ENCODE measurements around the gene CAV3.

The CAV3 gene

DNA sequence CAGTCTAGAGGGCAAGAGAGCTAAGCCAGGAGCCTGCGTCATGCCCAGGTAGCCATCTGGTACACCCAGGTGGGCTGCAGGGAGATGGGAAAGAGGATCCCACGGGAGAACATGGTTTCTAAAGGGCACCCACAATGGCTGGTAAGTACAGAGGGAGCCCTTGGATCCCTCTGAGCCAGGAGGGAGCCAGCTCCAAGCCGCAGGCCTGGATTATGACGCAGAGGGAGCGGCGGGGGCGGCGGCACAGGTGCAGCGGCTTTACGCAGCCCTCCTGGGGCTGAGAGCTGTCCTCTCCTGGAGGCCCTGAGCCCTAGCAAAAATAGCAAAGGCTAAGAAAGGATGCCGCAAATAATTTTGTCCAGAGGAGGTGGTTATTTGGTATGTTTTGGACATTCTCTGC is 2.8 kb downstream of the CAV3 start:
- DNase-seq = no peak

DNA sequence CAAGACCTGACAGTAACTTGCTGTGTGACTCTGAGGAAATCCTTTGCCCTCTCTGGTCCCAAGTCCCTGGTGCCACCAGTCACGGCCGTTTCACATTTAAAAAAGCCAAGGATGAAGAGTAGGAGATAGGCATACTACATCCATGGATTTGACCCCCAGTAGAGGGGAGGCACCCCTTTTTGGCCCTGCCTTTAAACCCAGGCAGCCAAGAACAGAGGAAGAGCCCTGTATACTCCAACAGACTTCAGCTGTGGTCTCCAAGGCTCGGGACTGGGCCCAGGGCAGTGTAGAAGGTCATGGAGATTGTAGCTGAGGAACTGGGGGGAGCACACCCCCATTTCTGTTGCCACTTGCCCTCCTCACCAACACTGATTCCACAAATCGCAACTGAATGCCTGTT is 3.7 kb downstream of the CAV3 start:
- no peak for DNase-seq

DNA sequence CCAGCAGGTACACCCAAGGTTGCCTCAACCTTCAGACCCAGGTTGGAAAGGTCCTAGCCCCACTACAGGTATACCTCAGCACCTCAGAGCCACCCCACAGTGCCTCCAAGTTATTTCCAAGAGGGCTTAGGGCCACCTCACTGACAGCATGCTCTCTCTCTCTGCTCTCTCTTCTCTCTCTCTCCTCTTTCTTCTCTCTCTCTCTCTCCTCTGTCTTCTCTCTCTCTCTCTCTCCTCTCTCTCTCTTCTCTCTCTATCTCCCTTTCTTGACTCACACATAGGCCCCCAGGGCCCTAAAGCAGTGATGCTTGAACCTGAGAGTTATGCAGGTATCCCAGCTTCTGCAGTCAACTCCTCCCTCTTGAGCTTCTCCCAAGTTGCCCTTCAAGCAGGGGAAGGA is 4.2 kb downstream of the CAV3 start:
- no peak for DNase-seq

DNA sequence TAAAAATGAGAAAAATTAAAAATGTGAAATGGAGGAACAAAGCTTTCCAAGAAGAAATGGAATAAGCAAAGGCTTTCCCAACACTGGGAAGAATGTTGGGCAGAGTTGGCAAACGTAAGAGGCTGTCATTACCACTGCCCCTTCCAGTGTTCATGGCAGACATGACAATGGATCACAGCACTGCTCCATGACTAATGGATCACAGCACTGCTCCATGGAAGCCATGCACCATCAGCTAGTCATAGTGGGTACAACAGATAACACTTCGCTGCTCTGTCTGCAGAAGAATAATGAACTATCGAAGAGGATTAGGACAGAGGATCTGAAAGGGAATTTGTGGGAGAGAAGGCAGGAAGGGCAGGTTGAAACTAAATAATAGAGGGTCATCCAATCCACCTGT is 5.0 kb downstream of the CAV3 start:
- DNase-seq = no peak

DNA sequence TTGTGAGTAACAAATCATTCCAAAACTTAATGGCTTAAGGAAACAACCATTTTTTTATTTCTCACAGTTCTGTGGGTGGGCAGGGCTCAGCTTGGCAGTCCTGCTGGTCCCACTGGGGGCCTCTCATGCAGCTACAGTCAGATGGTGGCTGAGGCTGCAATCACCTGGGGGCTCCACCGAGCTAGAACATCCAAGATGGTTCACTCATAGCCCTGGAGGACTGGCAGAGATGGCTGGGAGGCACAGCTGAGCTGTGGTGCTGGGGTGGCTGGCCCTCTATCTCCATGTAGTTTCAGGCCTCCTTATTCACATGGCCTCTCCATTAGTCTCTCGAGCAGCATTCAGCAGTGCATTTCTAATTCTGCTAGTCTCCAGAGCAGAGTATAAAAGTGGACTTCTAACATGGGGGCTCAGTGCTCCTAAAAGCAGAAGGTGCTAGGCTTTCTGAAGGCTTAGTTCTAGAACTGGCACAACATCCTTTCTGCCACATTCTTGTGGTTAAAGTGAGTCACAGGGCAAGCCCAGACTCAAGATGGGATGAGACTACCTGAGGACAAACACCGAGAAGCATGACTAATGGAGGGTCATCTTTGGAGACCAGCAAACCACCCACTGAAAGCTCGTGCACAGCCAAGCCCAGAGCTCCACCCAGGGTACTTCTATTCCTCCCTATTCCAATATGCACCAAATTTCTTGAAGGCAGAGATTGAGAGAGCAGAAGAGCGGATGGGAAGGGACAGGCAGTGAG is 6.3 kb downstream of the CAV3 start:
- no peak for DNase-seq

DNA sequence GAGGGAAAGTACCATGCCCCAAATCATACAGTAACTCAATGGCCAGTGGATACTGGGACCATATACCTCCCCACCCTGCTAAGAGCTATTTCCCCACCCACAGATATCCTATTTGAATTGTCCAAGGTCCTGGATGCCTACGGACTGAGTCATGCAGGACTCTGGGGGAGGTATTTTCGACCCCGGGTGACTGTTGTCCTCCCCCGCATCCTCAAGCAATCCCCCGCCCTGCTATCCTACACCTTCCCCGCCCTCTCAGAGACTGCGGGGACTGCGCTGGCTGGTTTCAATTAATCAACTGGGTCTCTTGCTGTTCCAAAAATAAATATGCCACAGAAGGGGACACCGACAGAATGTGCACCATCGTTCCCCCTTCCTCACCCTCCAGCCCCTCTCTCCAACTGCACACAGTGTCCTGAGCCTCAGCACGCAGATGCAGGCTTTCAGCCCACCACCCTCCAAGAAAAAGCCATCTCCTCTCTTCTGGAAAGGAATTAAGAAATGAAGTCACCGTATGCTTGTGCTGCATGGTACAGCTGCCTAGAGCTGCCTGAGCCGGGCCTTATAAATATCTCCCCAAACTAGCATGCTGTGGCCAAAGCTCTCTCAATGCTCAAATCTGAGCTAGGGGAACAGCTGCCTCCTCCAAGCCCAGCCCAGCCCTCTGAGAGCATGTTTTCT is 8.1 kb downstream of the CAV3 start:
- no peak for DNase-seq

DNA sequence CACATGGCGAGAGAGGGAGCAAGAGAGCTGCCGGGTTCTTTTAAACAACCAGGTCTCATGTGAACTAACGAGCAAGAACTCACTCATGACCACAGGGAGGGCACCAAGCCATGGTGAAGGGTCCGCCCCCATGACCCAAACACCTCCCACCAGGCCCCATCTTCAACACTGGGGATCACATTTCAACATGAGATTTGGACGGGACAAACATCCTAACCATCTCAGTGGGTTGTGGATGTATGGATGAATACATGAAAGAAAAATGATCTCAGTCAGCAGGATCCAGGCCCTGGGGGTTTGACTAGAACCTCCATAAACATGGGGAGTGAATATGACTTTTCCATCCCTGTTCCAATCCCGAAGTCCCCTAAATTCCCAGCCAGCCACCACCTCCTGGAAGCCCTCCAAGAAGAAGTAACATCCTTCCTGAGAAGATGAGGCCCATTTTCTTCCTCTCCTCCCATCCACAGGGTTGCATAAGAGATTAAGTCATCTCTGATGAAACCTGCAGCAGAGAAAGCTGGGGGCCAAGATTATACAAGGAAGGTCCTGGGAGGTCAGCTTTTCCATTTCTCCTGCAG is 9.5 kb downstream of the CAV3 start:
- DNase-seq = no peak

DNA sequence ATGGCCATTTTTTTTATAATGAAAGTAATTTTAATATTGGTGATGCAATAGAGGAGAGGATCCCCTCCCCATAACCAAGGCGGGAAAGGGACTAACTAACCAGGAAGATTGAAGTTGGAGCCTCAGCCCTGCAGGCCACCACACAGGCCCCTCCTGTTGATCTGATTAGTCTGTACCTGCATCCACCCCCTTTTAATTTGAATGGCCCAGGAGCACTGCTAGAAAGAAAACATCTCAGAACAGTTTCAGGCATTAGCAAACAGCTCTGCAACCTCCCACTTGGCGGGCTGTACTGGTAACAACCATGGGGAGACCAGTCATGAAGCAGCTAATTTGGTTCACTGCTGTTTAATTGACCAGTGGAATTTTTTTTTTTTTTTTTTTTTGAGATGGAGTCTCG is 10.3 kb downstream of the CAV3 start:
- DNase-seq = no peak

DNA sequence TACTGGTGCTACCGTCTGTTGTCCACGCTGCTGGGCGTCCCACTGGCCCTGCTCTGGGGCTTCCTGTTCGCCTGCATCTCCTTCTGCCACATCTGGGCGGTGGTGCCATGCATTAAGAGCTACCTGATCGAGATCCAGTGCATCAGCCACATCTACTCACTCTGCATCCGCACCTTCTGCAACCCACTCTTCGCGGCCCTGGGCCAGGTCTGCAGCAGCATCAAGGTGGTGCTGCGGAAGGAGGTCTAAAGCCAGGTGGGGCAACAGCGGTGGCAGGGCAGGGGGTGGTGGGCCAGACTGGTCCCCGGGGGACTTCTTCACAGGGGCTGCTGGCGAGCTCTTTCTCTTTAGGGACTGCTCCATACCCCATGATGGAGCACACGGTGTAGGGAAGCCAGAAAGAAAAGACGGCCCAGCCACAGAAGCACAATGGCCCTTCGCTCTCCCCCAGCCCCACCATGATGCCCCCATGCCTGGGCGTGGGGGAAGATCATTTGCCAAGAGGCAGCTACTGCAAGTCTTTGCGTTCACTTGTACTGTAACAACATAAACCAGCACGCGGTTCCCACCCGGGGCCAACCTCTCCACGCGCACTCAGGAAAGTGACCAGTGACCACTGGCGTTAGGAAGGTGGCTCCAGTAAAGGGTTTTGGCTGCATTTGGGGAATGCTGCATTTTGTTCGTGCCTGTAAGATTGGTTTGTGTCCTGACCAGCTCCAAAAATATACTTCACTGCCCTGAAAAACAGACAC is 12.2 kb downstream of the CAV3 start:
- DNase-seq = no peak

DNA sequence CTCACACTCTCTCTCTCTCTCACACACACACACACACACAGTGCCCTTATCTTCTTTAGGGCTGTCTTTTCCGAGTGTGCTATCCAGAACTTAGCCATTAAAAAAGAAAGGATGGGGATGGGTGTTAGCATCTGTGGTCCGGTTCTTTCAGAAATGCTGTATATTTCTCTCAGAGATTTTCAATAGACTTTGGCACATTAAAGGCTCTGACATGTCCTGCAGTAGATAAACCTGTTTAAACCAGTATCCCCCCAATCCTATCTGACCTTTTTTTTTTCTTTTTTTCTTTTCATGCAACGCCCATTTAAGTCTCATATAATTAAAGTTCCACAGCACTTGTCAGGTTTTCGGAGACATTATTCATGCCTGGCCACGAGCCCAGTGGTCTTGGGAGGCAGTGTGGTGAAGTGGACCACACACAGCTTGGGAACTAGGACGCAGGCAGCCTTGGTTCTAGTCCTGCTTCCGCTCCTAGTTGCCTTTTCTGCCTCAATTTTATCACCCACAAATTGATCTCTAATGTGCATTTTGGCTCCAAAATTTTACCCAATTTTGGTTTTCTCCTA is 13.3 kb downstream of the CAV3 start:
- DNase-seq = no peak

DNA sequence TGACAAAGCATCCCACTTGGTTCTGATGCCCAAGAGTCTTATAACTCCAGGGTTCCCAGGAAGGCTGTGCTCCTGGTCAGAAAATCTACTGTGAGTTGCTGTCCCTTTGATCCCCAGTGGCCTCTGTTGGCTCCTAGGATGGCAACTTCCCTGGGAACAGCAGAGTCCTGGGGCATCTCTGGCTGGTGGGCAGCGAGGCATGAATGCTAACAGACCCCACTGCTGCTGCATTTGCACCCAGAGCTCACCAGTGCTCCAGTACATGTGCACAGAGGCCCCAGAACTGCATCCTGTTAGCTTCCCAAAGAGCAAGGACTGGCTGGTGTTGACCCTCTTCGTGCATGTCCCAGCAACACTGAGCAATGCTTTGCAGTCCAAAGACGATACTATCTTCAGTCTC is 15.7 kb downstream of the CAV3 start:
- no peak for DNase-seq

DNA sequence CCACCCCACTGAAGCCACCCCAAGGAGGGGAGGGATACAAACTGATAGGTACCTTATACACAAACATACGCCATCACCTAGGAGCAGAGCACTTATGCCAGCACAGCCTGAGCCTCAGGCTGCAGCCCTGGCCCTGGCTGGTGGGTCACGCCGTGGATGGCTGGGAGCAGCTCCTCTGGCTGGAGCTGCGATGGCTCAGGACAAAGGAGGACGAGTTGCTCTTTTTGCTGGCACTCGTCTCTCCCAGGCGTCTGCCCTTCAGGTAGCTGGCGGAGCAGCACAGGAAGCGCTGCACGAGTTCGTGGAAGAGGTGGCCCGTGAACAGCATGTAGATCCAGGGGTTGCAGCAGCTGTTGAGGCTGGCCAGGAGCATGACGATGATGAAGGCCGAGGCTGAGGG is 19.2 kb downstream of the CAV3 start:
- no peak for DNase-seq

DNA sequence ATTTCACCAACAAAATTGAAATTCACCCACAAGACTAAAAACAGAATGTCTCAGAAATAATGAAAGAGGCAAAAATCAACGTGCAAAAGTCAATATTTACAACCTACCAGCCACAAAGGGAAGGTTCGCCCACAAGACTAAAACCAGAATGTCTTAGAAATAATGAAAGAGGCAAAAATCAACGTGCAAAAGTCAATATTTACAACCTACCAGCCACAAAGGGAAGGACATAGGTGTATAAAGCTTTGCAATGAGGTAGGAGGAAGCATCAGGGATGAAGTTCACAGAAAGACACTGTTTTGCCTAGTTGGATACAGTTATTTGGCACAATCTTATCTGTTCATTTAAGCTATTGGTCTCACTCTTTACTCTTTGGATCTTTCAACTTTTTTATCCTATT is 21.5 kb downstream of the CAV3 start:
- no peak for DNase-seq

DNA sequence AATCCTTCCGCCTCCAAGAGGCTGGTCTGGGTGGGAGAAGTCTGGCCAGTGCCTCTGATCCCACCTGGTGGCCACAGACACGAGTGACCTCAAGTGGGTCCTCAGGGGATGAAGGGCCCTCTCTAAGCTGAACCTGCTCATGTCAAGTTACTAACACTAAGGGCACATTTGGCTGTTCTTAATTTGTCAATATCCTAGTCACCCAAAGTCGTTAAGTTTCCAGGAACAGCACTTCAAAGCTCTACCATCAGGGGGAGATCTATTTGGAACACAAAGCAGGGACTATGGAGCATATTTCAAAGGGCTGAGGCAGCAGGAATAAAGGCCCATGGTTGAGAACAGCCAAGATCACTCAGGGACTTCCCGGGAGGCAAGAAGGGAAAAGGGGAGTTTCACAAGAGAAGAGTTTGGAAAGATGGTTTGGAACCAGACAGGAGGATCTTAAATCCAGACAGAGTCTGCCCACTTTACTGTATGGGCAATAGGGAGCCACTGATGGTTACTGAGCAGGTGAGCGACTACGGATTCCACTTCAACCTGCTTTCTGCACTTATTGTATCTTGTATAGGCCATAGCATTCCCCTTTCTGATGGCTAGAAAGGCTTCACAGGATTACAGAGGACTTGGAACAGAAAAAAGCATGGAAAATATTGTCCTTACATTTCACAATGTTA is 22.1 kb downstream of the CAV3 start:
- no peak for DNase-seq

DNA sequence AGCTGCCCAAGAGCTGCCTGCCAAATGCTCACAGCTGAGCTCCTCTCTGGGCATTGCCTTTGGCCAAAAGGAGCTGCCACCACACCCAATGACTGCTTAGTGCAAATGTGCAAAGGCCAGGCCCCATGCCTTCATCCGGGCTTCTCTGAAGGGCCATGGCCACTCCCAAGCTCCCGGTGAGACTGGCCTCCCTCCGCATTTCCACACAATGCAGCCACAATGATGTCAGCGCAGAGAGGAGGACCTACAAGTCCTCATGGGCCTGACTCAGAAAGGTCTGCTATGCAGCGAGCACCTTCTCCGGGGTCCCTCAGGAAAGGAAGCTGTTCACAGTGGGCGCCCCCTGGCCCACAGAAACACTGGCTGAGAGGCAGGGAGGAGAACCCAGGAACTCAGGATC is 23.1 kb downstream of the CAV3 start:
- no peak for DNase-seq

DNA sequence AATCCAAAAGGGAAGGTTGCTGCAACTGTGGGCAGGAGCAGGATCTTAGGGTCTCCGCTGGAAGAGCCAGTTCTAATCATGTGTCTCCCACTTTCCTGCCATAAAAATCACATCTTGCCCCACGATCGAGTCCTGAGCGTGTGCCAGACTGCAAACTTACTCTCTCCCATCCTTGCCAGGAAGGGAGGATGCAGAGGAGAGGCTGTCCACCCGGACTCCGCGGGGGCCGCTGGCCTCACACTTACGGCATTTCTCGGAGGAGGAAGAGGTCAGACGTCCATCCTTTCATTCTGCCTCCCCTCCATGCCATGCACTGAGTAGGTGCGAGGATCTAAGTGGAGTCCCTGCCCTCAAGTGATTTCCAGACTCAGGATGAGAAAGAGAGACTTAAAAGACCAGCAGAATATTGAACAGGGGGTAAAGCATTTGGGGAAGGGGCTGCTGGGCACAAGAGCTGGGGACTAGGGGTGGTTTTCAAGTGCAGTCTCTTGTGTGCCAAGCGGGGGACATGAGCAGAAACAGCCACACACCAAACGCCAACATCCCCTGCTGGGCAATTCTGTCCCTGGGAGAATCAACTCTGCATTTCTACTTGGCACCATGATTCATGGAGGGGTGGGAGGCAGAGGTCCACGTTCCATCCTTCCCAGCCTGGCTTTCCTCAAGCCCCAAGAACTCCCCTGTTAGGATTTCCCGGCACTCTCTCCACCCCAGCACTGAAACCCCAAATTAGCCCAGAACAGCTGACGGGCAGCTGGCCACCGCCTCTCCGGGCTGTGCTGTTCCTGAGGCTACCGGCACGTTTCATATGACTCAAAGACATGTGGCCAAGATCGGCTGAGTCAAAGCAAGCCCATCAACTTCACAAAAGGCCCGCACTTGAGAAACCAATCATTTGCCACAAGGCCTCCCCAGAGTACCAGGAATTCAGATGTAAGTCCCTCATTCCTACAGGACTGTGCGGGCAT is 24.2 kb downstream of the CAV3 start:
- DNase-seq = no peak

DNA sequence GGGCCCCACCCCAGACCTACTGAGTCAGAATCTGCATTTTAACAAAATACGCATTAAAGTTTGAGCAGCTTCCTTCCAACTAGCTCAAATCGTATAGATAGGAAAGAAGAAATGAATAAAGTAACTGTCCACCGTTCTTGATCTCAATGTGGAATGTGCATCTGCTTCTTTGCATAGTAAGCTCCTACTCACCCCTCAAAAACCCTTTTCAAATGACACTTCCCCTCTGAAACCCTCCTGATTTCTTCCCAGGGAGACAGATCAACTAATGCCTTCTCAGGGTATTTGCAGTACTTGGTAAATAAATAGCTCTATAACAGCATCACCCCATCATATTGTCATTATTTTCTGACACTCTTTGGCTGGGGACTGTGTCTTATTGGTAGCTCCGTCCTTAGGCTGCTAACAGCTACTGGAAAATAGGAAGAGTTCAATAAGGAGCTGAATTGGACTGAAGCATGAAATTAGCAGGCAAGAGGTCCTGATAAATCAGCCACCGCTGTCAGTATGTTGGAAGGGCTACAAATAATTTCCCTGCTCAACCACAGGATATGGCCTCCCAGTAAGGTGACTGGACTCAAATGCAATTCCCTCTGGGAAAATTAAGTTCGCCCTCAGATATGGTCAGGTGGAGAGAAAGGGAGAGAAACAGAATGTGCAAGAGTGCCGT is 25.6 kb downstream of the CAV3 start:
- DNase-seq = no peak

DNA sequence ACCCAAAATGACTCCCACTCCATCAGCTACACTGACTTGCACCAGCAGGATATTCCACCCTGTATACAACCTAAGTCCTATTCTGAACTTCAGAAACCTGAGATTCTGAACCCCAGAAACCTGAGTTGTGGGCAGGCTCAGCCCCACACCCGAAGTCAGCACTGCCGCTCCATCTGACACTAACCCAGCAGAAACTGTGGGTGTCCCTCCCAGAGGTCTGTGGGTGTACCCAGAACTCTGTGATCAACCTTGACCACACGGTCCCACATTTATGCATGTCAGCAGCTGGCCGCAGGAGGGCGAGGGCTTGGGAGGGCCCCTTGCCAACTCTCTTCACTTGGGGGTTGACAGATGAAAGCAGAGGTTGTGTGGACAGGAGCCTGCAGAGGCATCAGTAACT is 26.5 kb downstream of the CAV3 start:
- DNase-seq = no peak

DNA sequence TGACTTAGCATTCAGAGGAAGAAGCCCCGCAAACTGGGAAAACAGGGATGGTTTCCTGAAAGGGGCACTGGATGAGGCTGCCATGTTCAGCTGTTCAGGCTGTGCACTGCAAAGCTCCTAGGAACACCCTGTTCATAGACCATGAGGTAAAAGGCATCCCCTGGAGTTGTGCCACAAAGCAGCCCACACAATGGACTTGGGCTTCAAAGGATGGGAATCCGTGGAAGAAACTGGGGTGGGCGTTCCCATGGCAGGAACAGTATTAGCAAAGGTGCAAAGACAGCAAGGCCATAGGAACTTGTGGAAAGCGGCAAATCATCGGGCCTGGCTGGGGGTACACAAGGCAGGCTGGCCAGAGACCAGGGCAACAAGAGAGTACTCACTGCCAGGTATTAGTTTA is 26.9 kb downstream of the CAV3 start:
- DNase-seq = no peak

DNA sequence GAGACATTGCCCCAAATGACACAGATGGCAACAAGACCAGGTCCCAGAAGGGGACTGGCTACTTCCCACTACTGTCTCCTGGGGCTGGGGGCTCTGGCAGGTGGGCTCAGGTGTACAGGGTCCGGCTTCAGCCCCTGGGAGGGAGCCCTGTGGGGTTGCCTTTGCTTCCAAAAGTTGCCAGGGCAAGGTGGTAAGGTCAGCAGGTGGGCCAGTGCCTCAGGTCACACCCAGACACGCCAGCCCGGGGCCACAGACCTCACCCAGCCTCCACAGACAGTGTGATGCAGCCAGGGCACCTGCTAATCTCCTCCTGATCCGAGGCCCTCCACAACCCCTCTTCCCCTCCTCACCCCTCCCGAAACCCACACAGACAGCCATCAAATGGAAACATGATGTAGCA is 28.3 kb downstream of the CAV3 start:
- no peak for DNase-seq
